Measurements from ENCODE around the gene LRRN1.

DNA sequence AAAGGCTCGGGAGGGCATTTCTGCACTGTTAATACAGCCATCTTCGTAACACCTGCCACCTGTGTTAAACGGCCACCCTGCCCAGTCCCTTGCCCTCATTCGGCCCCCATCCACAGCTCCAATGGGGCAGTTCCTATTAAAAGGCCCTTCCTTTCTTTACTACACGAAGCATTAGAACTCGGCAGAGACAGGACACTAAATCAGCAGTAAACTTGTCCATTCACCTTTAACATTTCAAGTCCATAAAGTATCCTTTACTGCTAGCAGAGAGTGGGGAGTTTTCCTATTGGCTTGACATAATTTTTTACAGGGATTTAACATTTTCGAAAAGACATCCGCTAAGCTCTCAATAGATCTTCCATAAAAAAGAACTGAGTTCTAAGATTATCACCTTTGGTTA is 76.3 kb downstream of the LRRN1 start:
- TF ChIP-seq POLR2AphosphoS5 (IDR thresholded peaks at IDR 0.05; ENCODE audit: low read depth, low read length) (no peak), SIN3A (IDR thresholded peaks at IDR 0.05; ENCODE audit: borderline replicate concordance, insufficient read depth, low read depth, low read length) (no peak), TCF7L2 (IDR thresholded peaks at IDR 0.05; ENCODE audit: low read depth, low read length) (no peak)
- TF ChIP-seq, protein P1, sequence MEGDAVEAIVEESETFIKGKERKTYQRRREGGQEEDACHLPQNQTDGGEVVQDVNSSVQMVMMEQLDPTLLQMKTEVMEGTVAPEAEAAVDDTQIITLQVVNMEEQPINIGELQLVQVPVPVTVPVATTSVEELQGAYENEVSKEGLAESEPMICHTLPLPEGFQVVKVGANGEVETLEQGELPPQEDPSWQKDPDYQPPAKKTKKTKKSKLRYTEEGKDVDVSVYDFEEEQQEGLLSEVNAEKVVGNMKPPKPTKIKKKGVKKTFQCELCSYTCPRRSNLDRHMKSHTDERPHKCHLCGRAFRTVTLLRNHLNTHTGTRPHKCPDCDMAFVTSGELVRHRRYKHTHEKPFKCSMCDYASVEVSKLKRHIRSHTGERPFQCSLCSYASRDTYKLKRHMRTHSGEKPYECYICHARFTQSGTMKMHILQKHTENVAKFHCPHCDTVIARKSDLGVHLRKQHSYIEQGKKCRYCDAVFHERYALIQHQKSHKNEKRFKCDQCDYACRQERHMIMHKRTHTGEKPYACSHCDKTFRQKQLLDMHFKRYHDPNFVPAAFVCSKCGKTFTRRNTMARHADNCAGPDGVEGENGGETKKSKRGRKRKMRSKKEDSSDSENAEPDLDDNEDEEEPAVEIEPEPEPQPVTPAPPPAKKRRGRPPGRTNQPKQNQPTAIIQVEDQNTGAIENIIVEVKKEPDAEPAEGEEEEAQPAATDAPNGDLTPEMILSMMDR (IDR thresholded peaks at IDR 0.05): no peak
- TF ChIP-seq, protein P2, sequence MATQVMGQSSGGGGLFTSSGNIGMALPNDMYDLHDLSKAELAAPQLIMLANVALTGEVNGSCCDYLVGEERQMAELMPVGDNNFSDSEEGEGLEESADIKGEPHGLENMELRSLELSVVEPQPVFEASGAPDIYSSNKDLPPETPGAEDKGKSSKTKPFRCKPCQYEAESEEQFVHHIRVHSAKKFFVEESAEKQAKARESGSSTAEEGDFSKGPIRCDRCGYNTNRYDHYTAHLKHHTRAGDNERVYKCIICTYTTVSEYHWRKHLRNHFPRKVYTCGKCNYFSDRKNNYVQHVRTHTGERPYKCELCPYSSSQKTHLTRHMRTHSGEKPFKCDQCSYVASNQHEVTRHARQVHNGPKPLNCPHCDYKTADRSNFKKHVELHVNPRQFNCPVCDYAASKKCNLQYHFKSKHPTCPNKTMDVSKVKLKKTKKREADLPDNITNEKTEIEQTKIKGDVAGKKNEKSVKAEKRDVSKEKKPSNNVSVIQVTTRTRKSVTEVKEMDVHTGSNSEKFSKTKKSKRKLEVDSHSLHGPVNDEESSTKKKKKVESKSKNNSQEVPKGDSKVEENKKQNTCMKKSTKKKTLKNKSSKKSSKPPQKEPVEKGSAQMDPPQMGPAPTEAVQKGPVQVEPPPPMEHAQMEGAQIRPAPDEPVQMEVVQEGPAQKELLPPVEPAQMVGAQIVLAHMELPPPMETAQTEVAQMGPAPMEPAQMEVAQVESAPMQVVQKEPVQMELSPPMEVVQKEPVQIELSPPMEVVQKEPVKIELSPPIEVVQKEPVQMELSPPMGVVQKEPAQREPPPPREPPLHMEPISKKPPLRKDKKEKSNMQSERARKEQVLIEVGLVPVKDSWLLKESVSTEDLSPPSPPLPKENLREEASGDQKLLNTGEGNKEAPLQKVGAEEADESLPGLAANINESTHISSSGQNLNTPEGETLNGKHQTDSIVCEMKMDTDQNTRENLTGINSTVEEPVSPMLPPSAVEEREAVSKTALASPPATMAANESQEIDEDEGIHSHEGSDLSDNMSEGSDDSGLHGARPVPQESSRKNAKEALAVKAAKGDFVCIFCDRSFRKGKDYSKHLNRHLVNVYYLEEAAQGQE (IDR thresholded peaks at IDR 0.05; ENCODE audit: insufficient read depth in 1 of 2, low read depth in 2 of 2, low read length in 1 of 2): no peak

All from Panc1 (cell line).